Immature natural killer cell (primary cell): ENCODE data around the gene CTIF. TPM values are rescaled to one million over a fixed set of nuclear protein-coding genes. Genes with fewer than 3 reads are reported as not detected.

ENCODE experiments used
- DNase-seq, 3 donors: peaks; one replicate each; pipeline ENCODE4 v3.0.0; 2022; ENCODE audit warnings: mixed read lengths in 1 of 3
- H3K27ac Mint-ChIP-seq, 6 donors: one replicate each; pipeline ENCODE4 v1.8.0; 2020; ENCODE audit warnings: mixed read lengths in 6 of 6, mild to moderate bottlenecking in 5 of 6, inconsistent platforms in 4 of 6, moderate library complexity in 3 of 6
- H3K27me3 Mint-ChIP-seq, 3 donors: one replicate each; pipeline ENCODE4 v1.8.0; 2020 to 2021; ENCODE audit warnings: low read depth in 3 of 3, mild to moderate bottlenecking in 3 of 3, mixed read lengths in 3 of 3, moderate library complexity in 3 of 3, inconsistent platforms in 1 of 3
- H3K36me3 Mint-ChIP-seq, 3 donors: one replicate each; pipeline ENCODE4 v1.8.0; 2020; ENCODE audit warnings: mixed read lengths in 3 of 3, inconsistent platforms in 2 of 3, mild to moderate bottlenecking in 2 of 3
- H3K4me1 Mint-ChIP-seq, 2 donors: one replicate each; pipeline ENCODE4 v1.8.0; 2020; ENCODE audit warnings: inconsistent platforms in 2 of 2, mild to moderate bottlenecking in 2 of 2, mixed read lengths in 2 of 2, moderate library complexity in 1 of 2
- H3K4me3 Mint-ChIP-seq, 5 donors: one replicate each; pipeline ENCODE4 v1.8.0; 2020; ENCODE audit warnings: mild to moderate bottlenecking in 5 of 5, mixed read lengths in 5 of 5, inconsistent platforms in 3 of 5, moderate library complexity in 3 of 5
- H3K9me3 Mint-ChIP-seq, 6 donors: one replicate each; pipeline ENCODE4 v1.8.0; 2020; ENCODE audit warnings: mild to moderate bottlenecking in 6 of 6, mixed read lengths in 6 of 6, inconsistent platforms in 4 of 6, moderate library complexity in 3 of 6
- polyA plus RNA-seq, 3 donors: library from polyadenylated mRNA; unstranded; fragments of 300-500 nt; fragmentation: Illumina TruSeq; gene quantifications; one replicate each; pipeline ENCODE4 v1.2.3, GENCODE V29; 2021

The CTIF gene
- polyA plus RNA-seq, 3 donors from 2014 or later, result 0.28 to 1.2 TPM; not detected in 1

DNA sequence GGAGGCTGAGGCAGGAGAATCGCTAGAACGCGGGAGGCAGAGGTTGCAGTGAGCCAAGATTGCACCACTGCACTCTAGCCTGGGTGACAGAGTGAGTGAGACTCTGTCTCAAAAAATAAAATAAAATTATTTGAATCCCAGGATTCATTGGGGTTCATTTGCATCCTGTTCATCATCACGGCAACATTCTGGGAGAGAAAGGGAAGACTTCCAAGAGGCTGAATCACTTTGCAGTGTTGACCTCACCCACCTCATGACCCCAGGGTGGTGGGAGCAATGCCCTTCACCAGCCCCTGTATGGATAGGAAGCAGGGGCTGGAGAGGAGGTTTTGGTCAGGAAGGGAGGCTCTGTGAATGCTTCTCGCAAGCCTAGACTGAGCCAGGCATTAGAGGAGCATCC, 195.6 kb downstream of the CTIF start:
- Mint-ChIP-seq H3K36me3 (no peaks in the 10 kb centered on the region), H3K27ac (no peak overlapping the region), H3K4me3 (no peak overlapping the region), H3K9me3 (no peaks in the 10 kb centered on the region), H3K27me3 (peaks cover 0 to 5% (median 4%) of the 10 kb centered on the region in 3 donors), H3K4me1 (peaks cover 0 to 3% of the 10 kb centered on the region in 2 donors)
- no peak for DNase-seq

DNA sequence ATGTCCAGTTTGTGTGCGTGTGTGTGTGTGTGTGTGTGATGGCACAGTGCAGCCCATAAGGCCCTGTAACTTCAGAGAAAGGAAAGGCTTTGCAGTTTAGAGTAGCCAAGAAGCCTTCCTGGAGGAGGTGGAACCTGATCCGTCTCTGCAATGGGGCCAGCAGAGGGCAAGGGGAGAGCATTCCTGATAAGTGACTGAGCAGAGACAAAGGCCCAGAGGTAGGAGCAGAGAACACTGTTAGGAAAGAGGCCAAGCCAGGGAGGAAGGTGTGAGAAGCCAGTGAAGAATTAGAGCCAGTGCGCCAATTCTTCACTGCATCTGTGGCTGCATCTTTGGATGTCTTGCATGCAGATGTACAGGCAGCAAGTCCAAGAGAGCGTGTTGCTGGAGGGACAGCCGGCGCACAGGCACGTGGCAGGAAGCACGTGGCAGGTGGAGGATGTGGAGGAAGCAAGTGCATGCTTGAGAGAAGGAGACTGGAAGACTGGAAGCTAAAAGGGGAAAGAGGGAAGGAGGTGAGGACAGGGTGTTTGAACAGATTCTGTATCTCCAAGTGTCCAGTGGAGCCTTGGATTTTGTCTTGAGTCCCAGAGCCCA, 196.3 kb downstream of the CTIF start:
- H3K36me3 Mint-ChIP-seq, result no peaks in the 10 kb centered on the region
- H3K4me3 Mint-ChIP-seq, result no peak overlapping the region
- H3K9me3 Mint-ChIP-seq, result no peaks in the 10 kb centered on the region
- H3K27ac Mint-ChIP-seq, result no peak overlapping the region
- peaks cover 0 to 2% of the 10 kb centered on the region in 2 donors for H3K4me1 Mint-ChIP-seq
- no peak for DNase-seq
- peaks cover 0 to 5% (median 4%) of the 10 kb centered on the region in 3 donors for H3K27me3 Mint-ChIP-seq

DNA sequence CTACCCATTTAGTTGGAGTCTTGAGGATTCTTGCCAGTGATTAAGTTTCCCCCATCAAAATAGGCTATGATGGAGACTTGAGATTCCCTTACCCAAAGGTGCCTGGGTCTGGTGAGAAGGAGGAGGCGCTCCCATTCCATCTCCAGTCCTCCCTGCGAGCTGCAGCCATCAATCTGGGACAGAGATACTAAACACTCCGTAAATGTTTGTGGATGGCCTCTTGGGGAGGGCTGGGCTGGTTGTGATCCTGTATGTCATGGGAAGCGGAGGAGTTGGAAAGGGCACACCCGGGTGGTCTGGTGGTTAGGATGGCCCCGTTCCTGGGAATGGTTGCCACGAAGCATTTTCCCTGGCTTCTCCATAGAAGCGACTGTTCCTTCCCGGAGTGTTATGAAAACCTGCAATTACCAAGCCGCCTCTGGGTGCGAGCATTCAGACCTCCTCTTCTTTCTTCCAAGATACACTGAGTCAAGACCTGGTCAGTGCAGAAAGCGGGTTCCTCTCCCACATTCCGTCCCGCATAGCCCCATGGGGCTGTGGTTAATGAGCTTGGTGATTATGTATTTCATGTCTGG, 196.9 kb downstream of the CTIF start:
- H3K9me3 Mint-ChIP-seq, result no peaks in the 10 kb centered on the region

DNA sequence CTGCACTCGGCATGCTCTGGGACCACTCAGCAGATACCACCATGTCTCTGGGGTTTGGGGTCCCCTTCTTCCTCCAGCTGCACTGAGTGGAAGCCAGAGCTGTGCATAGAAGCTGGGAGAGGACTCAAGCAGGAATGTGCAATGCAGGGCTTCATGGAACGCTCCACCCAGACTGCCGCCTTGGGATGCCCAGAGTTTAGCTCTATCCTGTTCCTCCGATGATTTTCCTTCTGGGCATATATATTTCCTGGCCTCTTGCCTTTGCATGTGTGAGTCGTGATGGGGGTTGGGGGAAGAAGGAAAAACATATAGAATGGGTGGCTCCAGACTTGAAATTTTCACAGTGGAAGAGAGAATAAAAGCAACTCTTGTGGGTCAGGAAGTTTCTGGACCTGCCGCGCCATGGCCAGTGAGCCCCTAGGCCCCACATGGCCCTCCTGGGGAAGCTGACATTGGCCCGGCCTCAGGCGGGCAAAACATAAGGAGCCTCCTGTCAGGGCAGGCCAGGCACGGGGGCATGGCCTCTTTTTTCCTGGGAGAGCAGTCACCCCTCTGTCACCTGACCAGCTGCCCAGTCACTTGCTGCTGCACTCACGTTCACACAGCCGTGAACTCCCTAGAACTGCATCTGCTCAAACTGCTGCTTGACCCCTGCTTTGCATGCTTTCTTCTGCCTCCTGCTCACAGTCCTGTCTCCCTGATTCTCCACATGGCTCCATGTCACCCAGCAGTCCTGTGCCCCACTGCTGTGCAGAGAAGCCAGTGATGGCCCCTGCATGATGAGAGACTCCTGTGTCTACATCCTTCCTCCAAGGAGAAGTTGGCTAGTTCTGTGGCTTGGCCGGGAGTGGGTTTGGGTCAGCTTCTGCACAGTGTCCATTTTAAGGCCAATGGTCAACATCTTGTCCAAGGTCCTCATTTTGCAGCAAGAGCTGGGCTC, 197.8 kb downstream of the CTIF start:
- Mint-ChIP-seq H3K4me1 (peaks cover 0 to 2% of the 10 kb centered on the region in 2 donors), H3K9me3 (no peaks in the 10 kb centered on the region), H3K36me3 (no peaks in the 10 kb centered on the region), H3K27ac (no peak overlapping the region), H3K4me3 (no peak overlapping the region), H3K27me3 (peaks cover 0 to 8% (median 3%) of the 10 kb centered on the region in 3 donors)
- DNase-seq, result no peak

More for the DNA sequence above, 196.9 kb downstream of the CTIF start:
- Mint-ChIP-seq H3K27ac (no peak overlapping the region), H3K36me3 (no peaks in the 10 kb centered on the region), H3K27me3 (peaks cover 0 to 6% (median 4%) of the 10 kb centered on the region in 3 donors), H3K4me3 (no peak overlapping the region), H3K4me1 (peaks cover 0 to 2% of the 10 kb centered on the region in 2 donors)
- DNase-seq, result no peak

DNA sequence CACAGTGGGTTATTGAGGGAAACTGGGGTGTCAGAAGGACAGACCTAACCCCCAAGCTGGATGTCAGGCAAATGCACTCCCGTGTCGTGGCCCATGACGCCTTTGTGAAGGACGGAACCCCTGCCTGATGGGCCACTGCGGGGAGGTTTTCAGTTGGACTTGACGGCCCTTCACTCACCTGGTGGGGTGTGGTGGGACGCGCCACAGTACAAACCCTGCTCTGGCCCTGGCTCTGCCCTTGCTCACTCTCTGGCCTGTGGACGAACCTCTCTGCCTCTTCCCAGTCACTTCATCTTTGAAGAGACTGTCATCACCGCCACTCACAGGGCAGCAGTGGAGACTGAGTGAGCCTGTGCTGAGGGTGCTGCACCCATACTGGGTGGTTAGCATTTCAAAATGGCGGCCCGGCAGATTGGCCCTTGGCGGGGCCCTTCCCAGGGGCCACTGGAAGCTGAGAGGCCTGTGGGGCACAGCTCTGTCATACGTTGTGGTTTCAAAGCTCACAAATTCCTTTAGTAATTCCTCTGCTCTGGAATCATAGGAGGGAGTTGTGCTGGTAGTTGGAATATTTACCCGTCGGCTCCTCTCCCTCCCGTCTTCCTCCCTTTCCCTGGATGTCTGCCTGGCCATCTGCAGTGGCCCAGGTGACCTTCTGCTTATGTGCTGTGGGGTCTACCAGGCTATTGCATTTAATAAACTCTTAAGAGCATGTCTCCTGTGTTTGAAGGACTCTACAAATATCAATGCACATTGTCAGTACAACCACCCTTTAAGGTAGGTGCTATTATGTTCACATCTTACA, 200.6 kb downstream of the CTIF start:
- Mint-ChIP-seq H3K9me3 (no peaks in the 10 kb centered on the region), H3K27ac (no peak overlapping the region), H3K4me3 (no peak overlapping the region)

DNA sequence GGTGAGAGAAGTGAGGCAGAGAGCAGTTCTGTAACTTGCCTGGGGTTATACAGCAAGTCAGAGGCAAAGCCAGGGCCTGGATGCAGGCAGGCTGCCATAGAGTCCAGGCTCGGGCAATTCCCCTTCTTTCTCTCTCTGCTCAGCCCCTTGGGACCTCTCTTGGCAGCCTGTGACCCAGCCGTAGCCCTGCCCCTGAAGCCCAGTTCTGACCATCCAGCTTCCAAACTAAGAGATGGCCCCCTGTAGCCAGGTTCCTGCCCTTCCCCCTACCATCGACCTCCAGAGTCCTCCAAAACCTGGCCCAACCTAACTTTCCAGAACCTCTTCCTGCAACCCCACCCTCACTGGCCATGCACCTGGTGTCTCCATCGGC, 201.2 kb downstream of the CTIF start:
- Mint-ChIP-seq H3K36me3 (no peaks in the 10 kb centered on the region), H3K27ac (no peak overlapping the region), H3K4me3 (no peak overlapping the region), H3K27me3 (peaks cover 2 to 6% (median 3%) of the 10 kb centered on the region in 3 donors), H3K4me1 (peaks cover 0 to under 1% of the 10 kb centered on the region in 2 donors), H3K9me3 (no peaks in the 10 kb centered on the region)
- no peak for DNase-seq

More for the DNA sequence above, 200.6 kb downstream of the CTIF start:
- H3K4me1 Mint-ChIP-seq, result peaks cover 0 to 2% of the 10 kb centered on the region in 2 donors
- no peaks in the 10 kb centered on the region for H3K36me3 Mint-ChIP-seq
- peaks cover 2 to 8% (median 3%) of the 10 kb centered on the region in 3 donors for H3K27me3 Mint-ChIP-seq
- no peak for DNase-seq

DNA sequence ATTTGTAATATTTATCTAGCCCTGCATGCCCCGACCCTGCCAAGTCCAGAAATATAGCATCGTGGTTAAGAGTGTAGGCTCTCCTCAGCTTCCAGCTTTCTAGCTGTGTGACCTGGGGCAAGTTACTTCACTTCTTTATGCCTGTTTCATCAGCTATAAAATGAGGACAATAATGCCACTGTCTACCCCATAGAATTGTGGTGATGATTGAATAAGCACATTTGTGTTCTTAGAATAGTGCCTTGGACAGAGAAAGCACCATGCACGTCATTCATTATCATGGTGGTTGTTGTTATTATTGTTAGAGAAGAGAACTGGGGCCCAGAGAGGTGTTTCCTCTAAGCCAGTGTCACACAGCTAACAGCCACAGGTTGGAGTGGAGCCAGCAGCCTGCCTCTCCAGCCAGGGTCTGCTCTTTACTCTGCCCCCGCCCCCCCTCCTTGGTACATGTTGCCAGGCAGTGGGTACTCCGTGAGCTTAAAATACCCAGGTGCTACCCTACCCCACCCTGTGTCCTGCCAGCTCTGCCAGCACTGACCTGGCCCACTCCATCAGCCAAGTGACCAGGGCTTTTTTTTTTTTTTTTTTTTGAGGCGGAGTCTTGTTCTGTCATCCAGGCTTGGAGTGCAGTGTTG, 202.1 kb downstream of the CTIF start:
- Mint-ChIP-seq H3K36me3 (no peaks in the 10 kb centered on the region), H3K27ac (no peak overlapping the region), H3K4me1 (no peaks in the 10 kb centered on the region), H3K27me3 (peaks cover 2 to 6% (median 3%) of the 10 kb centered on the region in 3 donors), H3K4me3 (no peak overlapping the region), H3K9me3 (no peaks in the 10 kb centered on the region)
- DNase-seq, result no peak

DNA sequence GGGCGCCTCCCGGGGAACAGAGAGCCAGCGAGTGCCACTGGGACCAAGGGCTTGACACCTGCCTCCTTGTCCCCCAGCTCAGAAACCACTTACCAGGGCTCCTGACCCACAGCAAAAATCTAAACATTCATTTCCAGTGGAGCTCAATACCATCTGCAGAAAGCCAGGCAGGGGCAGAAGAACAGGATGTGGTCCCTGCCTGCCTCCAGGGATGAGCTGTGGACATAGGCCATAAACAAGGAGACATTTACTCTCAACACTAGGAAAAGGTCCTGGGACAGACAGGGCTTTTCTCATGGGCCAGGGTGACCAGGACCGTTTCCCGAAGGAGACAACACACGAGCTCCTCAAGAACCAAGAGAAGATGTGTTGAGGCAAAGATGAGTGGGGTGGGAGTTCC, 203.0 kb downstream of the CTIF start:
- H3K27me3 Mint-ChIP-seq, result peaks cover 2 to 3% (median 3%) of the 10 kb centered on the region in 3 donors
- H3K36me3 Mint-ChIP-seq, result no peaks in the 10 kb centered on the region
- DNase-seq, result no peak
- H3K9me3 Mint-ChIP-seq, result no peaks in the 10 kb centered on the region
- no peak overlapping the region for H3K27ac Mint-ChIP-seq
- H3K4me1 Mint-ChIP-seq, result no peaks in the 10 kb centered on the region
- H3K4me3 Mint-ChIP-seq, result no peak overlapping the region

DNA sequence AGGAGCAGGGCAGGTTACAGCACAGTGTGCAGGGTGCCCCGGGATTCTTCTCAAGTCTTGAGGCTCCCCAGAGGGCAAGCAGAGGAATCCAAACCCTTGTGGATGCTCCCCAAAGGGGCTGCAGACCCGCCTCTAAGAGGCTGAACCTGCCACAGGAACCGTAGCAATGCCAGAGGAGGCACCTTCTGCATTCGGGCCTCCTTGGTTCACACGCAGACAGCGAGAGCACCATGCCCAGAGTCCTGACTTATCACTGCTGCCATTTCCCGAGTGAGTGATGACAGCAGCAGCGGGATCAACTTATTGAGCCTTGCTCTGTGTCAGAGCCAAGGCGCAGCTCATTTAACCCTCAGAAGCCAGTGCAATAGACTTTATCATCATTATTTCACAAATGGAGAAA, 203.5 kb downstream of the CTIF start:
- no peak for DNase-seq
- no peak overlapping the region for H3K27ac Mint-ChIP-seq
- no peaks in the 10 kb centered on the region for H3K4me1 Mint-ChIP-seq
- H3K4me3 Mint-ChIP-seq, result no peak overlapping the region
- H3K36me3 Mint-ChIP-seq, result no peaks in the 10 kb centered on the region
- peaks cover 2 to 3% (median 3%) of the 10 kb centered on the region in 3 donors for H3K27me3 Mint-ChIP-seq
- no peaks in the 10 kb centered on the region for H3K9me3 Mint-ChIP-seq

DNA sequence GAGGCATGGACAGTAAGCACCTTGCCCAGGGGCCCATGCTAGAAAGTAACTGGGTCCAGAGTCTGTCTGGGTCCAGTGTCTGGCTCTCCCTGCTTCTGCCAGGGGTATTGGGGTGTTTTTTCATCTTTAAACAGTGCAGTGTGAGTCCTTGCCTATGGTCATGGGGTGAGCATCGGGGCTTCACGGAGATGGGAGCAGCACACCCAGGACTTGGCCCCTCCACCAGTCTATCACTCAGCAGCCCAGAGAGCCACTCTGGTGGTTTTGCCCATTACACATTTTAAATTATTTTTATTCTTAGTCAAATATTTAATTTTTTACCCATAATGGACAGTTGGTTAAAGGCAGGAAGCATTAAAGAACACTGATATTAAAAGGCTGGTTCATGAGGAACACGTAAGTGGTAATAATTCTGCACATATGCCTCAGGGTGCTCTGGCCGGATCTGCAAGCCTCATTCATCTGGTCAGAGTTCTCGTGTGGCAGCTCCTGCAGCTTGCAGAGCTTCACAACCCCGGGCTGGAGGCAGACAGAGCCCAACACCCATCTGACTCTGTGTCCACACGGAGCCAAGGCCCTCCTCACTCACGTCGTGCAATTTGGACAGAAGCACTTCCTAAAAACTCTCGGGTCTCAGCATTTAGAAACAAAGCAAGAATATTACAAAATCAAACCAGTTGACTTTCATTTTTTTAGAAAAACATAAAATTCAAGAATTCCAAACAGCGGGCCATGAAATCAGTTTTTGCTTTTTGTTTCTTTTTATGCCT, 204.1 kb downstream of the CTIF start:
- Mint-ChIP-seq H3K36me3 (no peaks in the 10 kb centered on the region), H3K4me3 (no peak overlapping the region), H3K9me3 (no peaks in the 10 kb centered on the region), H3K27ac (no peak overlapping the region), H3K27me3 (peaks cover 2 to 3% (median 3%) of the 10 kb centered on the region in 3 donors), H3K4me1 (no peaks in the 10 kb centered on the region)
- DNase-seq, result no peak

DNA sequence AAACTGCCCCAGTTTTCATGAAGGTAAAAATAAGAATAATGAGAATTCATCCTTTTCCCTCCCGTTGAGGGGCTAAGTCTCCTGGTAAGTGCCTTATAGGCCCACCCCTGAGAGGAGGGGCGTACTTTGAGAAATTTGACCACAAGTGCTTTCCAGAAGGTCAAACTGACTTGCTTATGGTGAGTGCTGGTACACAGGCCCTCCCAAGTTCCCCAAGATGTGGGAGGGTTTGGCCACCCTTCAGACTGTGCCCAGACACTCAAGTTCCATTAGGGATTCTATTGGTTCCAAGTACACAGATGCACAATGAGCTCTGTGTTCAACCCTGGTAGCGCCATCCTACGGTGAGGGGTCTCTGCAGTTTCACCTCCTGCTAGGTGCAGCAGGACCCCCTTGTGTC, 205.1 kb downstream of the CTIF start:
- no peak for DNase-seq
- no peaks in the 10 kb centered on the region for H3K9me3 Mint-ChIP-seq
- H3K4me1 Mint-ChIP-seq, result no peaks in the 10 kb centered on the region
- no peaks in the 10 kb centered on the region for H3K36me3 Mint-ChIP-seq
- no peak overlapping the region for H3K27ac Mint-ChIP-seq
- H3K27me3 Mint-ChIP-seq, result peaks cover 0 to 3% (median 2%) of the 10 kb centered on the region in 3 donors
- H3K4me3 Mint-ChIP-seq, result no peak overlapping the region

DNA sequence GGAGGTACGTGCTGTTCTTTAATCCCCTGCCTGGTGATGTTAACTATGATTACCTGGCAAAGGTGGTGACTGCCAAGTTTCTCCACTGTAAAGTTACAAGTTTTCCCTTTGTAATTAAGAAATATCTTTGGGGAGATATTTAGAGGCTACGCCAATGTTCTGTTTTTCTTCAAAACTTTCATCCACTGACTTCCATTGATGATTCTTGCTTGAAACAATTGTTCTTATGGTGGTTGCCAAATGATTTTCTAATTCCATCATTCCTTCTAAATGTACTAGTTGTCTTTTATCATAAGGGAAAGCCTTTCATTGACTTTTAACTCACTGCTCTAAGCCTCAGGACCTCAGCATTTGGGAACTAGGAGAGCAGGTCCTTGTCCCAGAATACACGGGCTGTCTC, 206.5 kb downstream of the CTIF start:
- H3K36me3 Mint-ChIP-seq, result no peaks in the 10 kb centered on the region
- DNase-seq, result no peak
- no peaks in the 10 kb centered on the region for H3K9me3 Mint-ChIP-seq
- H3K4me3 Mint-ChIP-seq, result no peak overlapping the region
- no peaks in the 10 kb centered on the region for H3K4me1 Mint-ChIP-seq
- peaks cover 1 to 3% (median 2%) of the 10 kb centered on the region in 3 donors for H3K27me3 Mint-ChIP-seq
- H3K27ac Mint-ChIP-seq, result no peak overlapping the region

DNA sequence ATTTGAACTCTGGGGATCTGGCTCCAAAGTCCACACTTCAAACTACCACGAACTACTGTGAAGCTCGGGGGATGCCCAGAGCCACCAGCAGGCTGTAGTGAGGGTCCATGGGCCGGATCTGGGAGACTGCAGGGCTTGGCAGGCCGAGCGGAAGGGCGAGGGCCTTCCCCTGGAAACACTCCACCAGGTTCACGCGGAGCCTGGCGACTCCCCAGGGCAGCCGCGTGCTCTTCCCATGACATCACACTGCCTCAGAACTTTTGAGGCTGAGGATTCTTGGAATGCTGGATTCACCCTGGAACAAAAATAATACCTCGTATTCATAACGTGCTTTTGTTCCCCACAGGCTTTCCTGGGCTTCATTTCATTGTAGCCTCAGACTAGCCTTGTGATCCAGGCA, 210.9 kb downstream of the CTIF start:
- Mint-ChIP-seq H3K27ac (no peak overlapping the region), H3K36me3 (no peaks in the 10 kb centered on the region), H3K4me3 (no peak overlapping the region), H3K4me1 (no peaks in the 10 kb centered on the region), H3K9me3 (no peaks in the 10 kb centered on the region), H3K27me3 (peaks cover 0 to 2% (median 0%) of the 10 kb centered on the region in 3 donors)
- DNase-seq, result no peak
